Right renal cortex interstitium (tissue), 3 donors: ENCODE data around the gene ZNF555. TPM values are rescaled to one million over a fixed set of nuclear protein-coding genes. Genes with fewer than 3 reads are reported as not detected.
"Not testable (repeated sequence)": the region's sequence is repeated elsewhere in the genome, so short reads cannot be mapped to it uniquely, and the experiment has no call there.

Source experiments
- DNase-seq, 3 donors: peaks; one replicate each; pipeline ENCODE4 v3.0.0-alpha.2; 2013; ENCODE audit warnings: low read depth in 3 of 3, low spot score in 2 of 3
- polyA plus RNA-seq, 3 donors: library from polyadenylated mRNA; unstranded; fragments of 120-200 nt; gene quantifications; one replicate each; pipeline ENCODE4 v1.2.1, GENCODE V29; 2013; ENCODE audit not compliant: insufficient read length in 3 of 3

Gene ZNF555
- polyA plus RNA-seq, 3 donors, result 13.8 to 14.4 (median 14.0) TPM

GRCh38 chr19:2865334-2866100, 24.2 kb downstream of the ZNF555 start:
- peak in 1 of 3 donors; percentile 20 for DNase-seq

DNA sequence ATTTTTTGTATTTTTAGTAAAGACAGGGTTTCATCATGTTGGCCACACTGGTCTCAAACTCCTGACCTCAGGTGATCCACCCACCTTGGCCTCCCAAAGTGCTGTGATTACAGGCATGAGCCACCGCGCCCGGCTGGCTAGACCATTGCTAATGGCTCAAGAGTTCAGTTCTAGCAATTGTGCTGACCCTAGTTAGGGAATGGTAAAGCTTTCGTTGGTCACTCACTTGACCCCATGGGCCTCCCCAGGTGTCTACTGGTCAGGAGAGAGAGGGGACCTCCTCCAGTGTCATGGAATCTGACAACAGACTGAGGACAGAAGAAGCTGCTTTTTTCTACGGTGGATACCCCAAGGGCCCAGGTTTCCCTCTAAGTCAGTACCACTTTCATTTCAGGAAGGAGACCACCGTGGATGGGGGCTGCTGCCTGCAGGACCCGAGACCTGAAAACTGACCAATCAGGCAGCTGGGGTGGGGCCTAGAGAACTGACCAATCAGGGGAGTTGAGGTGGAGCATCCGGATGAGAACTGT, 25.3 kb downstream of the ZNF555 start:
- no peak for DNase-seq

- no peak for DNase-seq
Measured at GRCh38 chr19:2867025-2867991, 26.0 kb downstream of the ZNF555 start, which contains the start of gene ZNF556. TSS of gene ZNF556 (plus strand) at chr19:2867335. CDS start at chr19:2867422, 87 bp downstream.

DNA sequence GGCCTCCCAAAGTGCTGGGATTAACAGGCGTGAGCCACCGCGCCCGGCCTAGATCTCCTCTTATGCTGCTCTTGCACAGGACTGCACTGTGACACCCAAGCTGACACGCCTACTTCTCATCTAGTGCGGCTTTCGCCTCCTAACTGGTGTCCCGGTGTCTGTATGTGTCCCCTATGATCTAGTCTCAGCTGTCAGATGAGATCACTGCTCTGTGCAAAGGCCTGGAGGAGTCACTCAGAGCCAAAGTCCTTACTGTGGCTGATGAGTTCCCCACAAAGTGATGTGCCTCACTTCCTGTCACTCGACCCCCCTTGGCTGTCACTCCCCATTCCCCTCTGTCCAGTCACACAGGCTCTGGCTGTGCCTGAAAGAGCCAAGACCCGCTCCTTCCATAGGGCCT, 28.3 kb downstream of the ZNF555 start:
- DNase-seq, result no peak

- DNase-seq, result not testable (repeated sequence)
Measured at GRCh38 chr19:2872175-2872574, 30.9 kb downstream of the ZNF555 start.

GRCh38 chr19:2877398-2878331, 36.4 kb downstream of the ZNF555 start:
- no peak for DNase-seq

DNA sequence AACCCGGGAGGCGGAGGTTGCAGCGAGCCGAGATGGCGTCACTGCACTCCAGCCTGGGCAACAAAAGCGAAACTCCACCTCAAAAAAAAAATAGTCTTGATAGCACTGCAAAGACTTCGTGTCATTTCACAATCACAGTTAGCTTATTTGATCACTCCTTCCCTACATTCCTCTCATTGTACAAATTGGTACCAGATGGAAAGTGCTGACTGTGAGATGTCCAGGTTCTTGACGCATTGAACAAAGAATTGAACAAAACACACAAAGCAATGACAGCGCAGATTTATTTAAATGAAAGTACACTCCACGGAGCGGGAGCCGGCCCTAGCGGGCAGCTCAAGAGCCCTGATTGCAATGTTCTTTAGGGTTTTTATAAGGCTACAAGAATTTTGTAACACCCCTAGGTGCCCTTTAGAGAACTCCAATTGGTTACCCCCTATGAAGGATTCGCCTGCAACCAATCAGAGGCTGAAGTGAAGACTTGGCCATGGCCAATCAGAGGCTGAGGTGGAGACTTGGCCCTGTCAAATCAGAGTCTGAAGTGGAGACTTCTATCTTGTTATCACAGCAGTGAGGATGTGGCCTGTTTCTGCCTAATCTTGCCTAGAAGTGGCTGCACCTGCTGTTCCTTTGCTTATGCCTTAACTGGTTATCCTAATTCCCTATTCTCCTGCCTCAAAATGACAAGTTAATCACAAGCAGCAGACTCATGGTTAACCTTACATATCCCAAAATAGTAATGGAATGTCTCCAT, 42.6 kb downstream of the ZNF555 start:
- no peak for DNase-seq

- DNase-seq, result no peak
Measured at GRCh38 chr19:2885736-2886135, 44.5 kb downstream of the ZNF555 start.

GRCh38 chr19:2887391-2887914, 46.2 kb downstream of the ZNF555 start:
- DNase-seq, result peak; percentile 25 to 67 (median 65)

- DNase-seq, result no peak
Measured at GRCh38 chr19:2888731-2889224, 47.5 kb downstream of the ZNF555 start.

- DNase-seq, result not testable (repeated sequence)
Measured at GRCh38 chr19:2890531-2890930, 49.3 kb downstream of the ZNF555 start.

DNA sequence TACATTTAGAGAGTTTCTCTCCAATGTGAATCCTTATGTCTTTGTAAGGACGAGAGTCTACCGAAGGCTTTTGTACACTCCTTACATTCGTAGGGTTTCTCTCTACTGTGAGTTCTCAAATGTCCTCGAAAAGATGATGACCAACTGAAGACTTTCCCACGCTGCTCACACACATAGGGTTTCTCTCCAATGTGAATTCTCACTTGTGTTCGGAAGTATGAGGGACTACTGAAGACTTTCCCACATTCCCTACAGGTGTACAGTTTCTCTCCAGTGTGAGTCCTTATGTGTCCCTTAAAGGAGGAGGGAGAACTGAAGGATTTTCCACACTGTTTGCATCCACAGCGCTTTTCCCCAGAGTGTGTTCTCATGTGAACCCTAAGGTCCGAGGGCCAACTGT, 55.4 kb downstream of the ZNF555 start:
- DNase-seq, result no peak

DNA sequence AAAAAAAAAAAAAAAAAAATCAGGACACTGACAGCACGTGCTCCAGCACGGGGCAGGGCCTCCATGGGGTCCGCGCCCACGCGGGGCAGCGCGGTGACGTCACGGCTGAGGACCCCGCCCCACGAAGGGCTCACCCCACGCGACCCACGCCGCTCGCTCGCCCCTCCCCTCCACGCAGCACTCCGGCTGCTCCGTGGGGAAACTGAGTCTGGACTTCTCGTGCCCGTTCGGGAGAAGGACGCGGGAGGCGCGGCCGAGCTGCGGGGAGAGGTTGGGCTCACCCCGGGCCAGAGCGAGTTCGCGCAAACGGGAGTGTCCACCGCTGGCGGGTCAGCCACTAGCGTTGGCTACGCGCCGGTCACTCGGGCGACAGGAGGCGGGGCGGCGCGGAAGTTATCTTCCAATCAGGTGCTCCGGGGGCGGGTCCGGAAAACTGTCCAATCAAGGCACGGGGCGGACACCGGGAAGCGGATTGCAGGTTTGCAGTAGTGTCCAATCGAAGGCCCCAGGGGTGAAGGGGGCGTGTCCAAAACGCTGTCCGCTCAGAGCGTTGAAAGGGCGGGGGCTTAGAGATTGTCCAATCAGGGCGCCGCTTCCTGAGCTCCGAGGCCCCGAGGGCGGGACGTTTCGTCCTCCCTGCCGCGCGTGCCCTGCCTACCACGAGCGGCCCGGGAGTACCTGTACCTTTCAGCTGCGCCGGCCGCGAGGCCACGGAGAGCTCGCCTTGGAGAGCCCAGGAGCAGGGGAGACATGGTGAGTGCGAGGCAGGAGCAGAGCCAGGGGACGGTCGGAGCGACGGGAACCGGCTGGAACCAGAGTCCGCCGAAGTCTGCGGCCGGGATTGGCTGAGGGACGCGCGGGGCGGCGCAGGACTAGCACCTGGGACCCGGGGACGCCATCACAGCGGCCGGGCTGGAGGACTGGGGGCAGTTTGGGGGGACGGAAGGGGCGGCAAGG, 59.3 kb downstream of the ZNF555 start, which contains the start of gene ZNF57:
TSS of gene ZNF57 (plus strand) at position 633 of the 957 bp plus-strand sequence. CDS start at position 751, 118 bp downstream.
- DNase-seq, result peak; percentile 89 to 97 (median 96)

DNA sequence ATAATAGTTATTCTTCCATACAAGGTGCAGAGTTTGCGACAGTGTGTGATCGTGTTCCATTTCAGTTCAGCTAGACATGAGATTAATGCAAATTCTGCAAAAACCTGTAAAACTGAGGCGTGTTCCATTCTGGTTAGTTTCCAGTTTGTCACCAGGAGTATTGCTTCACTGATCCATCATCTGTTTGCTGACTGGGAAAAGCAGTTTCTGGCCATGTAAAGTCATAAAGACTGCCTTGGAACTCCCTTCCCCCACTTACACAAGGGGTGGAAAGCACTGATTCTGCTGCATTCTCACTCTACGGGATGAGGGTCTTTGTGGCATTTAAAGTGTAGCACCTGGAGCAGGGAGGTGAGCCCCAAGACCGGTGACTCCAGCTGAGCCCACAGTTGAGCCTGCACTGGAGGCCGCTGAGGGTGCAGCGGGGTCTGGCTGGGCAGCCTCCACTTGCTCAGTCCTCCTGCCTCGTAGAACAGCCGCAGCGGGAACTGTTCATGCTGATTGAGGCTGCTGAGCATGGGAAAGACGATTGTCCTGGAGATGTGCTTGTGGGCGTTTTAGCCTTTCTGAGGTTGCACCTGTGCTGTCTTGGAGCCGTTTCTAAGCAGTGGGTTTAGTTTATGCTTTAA, 61.4 kb downstream of the ZNF555 start:
- DNase-seq, result no peak

DNA sequence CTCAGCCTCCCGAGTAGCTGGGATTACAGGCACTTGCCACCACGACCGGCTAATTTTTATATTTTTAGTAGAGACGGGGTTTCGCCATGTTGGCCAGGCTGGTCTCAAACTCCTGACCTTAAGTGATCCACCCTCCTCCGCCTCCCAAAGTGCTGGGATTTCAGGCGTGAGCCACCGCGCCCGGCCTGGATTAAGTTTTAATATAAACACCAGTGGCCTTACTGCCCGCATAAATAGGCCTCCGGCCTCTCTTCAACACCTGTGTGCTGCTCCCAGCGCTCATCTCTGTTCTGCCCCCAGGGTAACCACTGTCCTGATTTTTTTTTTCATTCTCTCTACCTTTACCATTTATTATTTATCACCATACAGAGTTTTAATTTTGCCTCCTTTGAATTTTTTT, 62.1 kb downstream of the ZNF555 start:
- not testable (repeated sequence) for DNase-seq

DNA sequence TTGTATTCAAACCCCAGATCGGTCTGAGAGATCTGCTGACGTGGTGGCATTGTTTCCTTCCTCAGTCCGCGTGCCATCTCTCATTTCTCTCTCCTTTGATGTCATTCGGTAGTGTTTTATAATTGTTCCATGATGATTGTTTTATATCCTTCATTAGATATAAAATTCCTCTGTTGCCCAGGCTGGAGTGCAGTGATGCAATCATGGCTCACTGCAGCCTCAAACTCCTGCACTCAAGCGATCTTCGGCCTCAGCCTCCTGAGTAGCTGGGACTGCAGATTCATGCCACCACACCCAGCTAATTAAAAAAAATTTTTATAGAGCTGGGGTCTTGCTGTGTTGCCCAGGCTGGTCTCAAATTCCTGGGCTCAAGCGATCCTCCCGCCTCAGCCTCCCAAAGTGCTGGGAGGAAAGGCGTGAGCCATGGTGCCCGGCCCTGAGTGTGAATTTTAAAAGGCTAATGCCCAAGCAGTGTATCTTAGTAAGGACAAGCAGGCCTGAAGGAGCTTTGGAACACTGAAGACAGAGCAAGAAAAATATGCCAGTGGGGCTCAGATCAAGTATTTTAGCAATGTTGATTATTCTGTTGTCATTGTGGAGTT, 64.7 kb downstream of the ZNF555 start:
- no peak for DNase-seq
